ENCODE measurements around the gene NOXA1. TPM values are rescaled to one million over a fixed set of nuclear protein-coding genes. Genes with fewer than 3 reads are reported as not detected.

Gene NOXA1
- total RNA-seq, 2 donors from 2014 or later: 3.5 to 9.6 TPM

GRCh38 chr9:137467896-137468295 lies 44.7 kb downstream of the NOXA1 start:
- H3K27ac ChIP-seq: no peak overlapping the region
- peaks cover 4% of the 10 kb centered on the region for H3K36me3 ChIP-seq
- H3K4me1 ChIP-seq (ENCODE audit: control insufficient read depth in 1 of 2, low read depth in 2 of 2): no peaks in the 10 kb centered on the region
- no peak for ATAC-seq (ENCODE audit: insufficient number of reproducible peaks, low FRiP score, low read depth)
- TF ChIP-seq CTCF (IDR thresholded peaks at IDR 0.05): no peak
- no peak overlapping the region for H3K4me3 ChIP-seq
- H3K9me3 ChIP-seq: no peaks in the 10 kb centered on the region
- no peak for DNase-seq (ENCODE audit: low spot score)
- no peaks in the 10 kb centered on the region for H3K27me3 ChIP-seq (replicated peaks; ENCODE audit: insufficient read depth)

DNA sequence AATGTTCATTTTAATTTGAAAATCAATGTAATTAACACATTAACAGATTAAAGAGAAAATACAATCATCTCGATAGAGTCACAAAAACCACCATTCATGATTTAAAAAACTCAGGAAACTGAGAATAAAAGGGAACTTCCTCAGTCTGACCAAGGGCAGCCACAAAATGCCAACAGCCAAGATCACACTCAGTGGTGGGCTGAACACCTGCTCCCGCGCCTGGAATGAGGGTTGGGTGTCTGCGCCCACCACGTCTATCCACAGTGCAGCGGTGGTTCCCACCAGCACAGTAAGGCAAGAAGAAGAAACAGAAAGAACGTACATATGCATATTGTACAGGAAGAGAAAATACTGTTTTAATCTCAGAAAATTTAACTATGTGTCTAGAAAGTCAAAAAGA lies 47.6 kb downstream of the NOXA1 start:
- Histone ChIP-seq H3K9me3 (peaks cover 7% of the 10 kb centered on the region), H3K4me3 (no peak overlapping the region), H3K27me3 (replicated peaks; ENCODE audit: insufficient read depth) (no peaks in the 10 kb centered on the region), H3K4me1 (ENCODE audit: control insufficient read depth in 1 of 2, low read depth in 2 of 2) (no peaks in the 10 kb centered on the region), H3K36me3 (no peaks in the 10 kb centered on the region), H3K27ac (no peak overlapping the region)
- no peak for ATAC-seq (ENCODE audit: insufficient number of reproducible peaks, low FRiP score, low read depth)
- no peak for DNase-seq (ENCODE audit: low spot score)
- no peak for TF ChIP-seq CTCF (IDR thresholded peaks at IDR 0.05)

DNA sequence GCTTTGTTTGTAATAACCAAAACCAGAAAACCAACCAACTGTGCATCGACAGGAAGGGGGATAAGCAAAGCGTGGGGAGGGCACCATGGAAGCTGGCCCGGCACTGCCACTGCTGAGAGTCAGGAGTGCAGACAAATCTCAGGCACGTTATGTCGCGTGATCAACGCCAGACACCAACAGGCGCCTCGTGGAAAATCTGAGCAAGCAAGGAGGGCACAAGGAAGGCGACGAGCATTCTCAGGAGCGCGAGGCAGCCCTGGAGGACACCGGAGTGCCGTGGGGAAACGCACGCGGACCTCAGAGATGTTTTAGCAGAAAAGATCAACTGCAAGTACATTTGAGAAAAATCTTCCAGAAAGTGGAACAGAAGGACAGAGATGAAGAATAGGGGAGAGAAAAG lies 51.1 kb downstream of the NOXA1 start:
- no peak overlapping the region for H3K27ac ChIP-seq
- peaks cover 9% of the 10 kb centered on the region for H3K9me3 ChIP-seq
- H3K4me1 ChIP-seq (ENCODE audit: control insufficient read depth in 1 of 2, low read depth in 2 of 2): no peaks in the 10 kb centered on the region
- no peaks in the 10 kb centered on the region for H3K27me3 ChIP-seq (replicated peaks; ENCODE audit: insufficient read depth)
- no peak overlapping the region for H3K4me3 ChIP-seq
- H3K36me3 ChIP-seq: no peaks in the 10 kb centered on the region
- no peak for DNase-seq (ENCODE audit: low spot score)
- no peak for TF ChIP-seq CTCF (IDR thresholded peaks at IDR 0.05)
- no peak for ATAC-seq (ENCODE audit: insufficient number of reproducible peaks, low FRiP score, low read depth)

- peaks cover 9% of the 10 kb centered on the region for H3K9me3 ChIP-seq
- ATAC-seq (ENCODE audit: insufficient number of reproducible peaks, low FRiP score, low read depth): no peak
- TF ChIP-seq CTCF (IDR thresholded peaks at IDR 0.05): no peak
- DNase-seq (ENCODE audit: low spot score): no peak
- H3K27ac ChIP-seq: no peak overlapping the region
- no peaks in the 10 kb centered on the region for H3K27me3 ChIP-seq (replicated peaks; ENCODE audit: insufficient read depth)
- H3K4me1 ChIP-seq (ENCODE audit: control insufficient read depth in 1 of 2, low read depth in 2 of 2): no peaks in the 10 kb centered on the region
- no peak overlapping the region for H3K4me3 ChIP-seq
- H3K36me3 ChIP-seq: no peaks in the 10 kb centered on the region
Observed at GRCh38 chr9:137475666-137476065, 52.5 kb downstream of the NOXA1 start.

GRCh38 chr9:137476856-137477255 lies 53.7 kb downstream of the NOXA1 start:
- ATAC-seq (ENCODE audit: insufficient number of reproducible peaks, low FRiP score, low read depth) (no peak), DNase-seq (ENCODE audit: low spot score) (no peak)
- TF ChIP-seq CTCF (IDR thresholded peaks at IDR 0.05): no peak
- no peaks in the 10 kb centered on the region for H3K36me3 ChIP-seq
- H3K27ac ChIP-seq: no peak overlapping the region
- no peak overlapping the region for H3K4me3 ChIP-seq
- peaks cover 9% of the 10 kb centered on the region for H3K9me3 ChIP-seq
- H3K4me1 ChIP-seq (ENCODE audit: control insufficient read depth in 1 of 2, low read depth in 2 of 2): peaks cover under 1 to 3% of the 10 kb centered on the region in 2 donors
- no peaks in the 10 kb centered on the region for H3K27me3 ChIP-seq (replicated peaks; ENCODE audit: insufficient read depth)
